GM18526 (cell line): ENCODE results near the gene PLEKHA5.

Experiments used
- POLR2A ChIP-seq: IDR thresholded peaks from 3 replicates; pipeline ENCODE4 v1.6.1; 2011; ENCODE audit not compliant: insufficient read length; ENCODE audit errors: extremely low read depth

PLEKHA5 gene

GRCh38 chr12:19201661-19202060 lies 72.1 kb downstream of the PLEKHA5 start:
- no peak for TF ChIP-seq POLR2A

GRCh38 chr12:19203013-19203412 lies 73.5 kb downstream of the PLEKHA5 start:
- no peak for TF ChIP-seq POLR2A

- no peak for TF ChIP-seq POLR2A
Measured at GRCh38 chr12:19203539-19204506, 74.3 kb downstream of the PLEKHA5 start.

GRCh38 chr12:19205120-19205519 lies 75.6 kb downstream of the PLEKHA5 start:
- TF ChIP-seq POLR2A = no peak

- TF ChIP-seq POLR2A = no peak
Measured at GRCh38 chr12:19206493-19207077, 77.1 kb downstream of the PLEKHA5 start.

GRCh38 chr12:19208456-19208855 lies 78.9 kb downstream of the PLEKHA5 start:
- TF ChIP-seq POLR2A = no peak

GRCh38 chr12:19209661-19210060 lies 80.1 kb downstream of the PLEKHA5 start:
- TF ChIP-seq POLR2A = no peak

GRCh38 chr12:19211802-19212201 lies 82.3 kb downstream of the PLEKHA5 start:
- TF ChIP-seq POLR2A = no peak

GRCh38 chr12:19212245-19212644 lies 82.7 kb downstream of the PLEKHA5 start:
- no peak for TF ChIP-seq POLR2A

GRCh38 chr12:19214020-19214419 lies 84.5 kb downstream of the PLEKHA5 start:
- TF ChIP-seq POLR2A = no peak

GRCh38 chr12:19215115-19215514 lies 85.6 kb downstream of the PLEKHA5 start:
- no peak for TF ChIP-seq POLR2A

GRCh38 chr12:19217446-19217845 lies 87.9 kb downstream of the PLEKHA5 start:
- TF ChIP-seq POLR2A = no peak

- no peak for TF ChIP-seq POLR2A
Measured at GRCh38 chr12:19220205-19220604, 90.7 kb downstream of the PLEKHA5 start.

GRCh38 chr12:19220852-19221466 lies 91.4 kb downstream of the PLEKHA5 start:
- TF ChIP-seq POLR2A = no peak

GRCh38 chr12:19222558-19222957 lies 93.0 kb downstream of the PLEKHA5 start:
- TF ChIP-seq POLR2A = no peak

- TF ChIP-seq POLR2A = no peak
Measured at GRCh38 chr12:19223018-19223417, 93.5 kb downstream of the PLEKHA5 start.
